Renal cortical epithelial cell (primary cell): ENCODE results near the gene ASAP3. TPM values are rescaled to one million over a fixed set of nuclear protein-coding genes. Genes with fewer than 3 reads are reported as not detected.
A peak's percentile ranks its signal among the peaks of the same experiment; 100 is the strongest.
"Not testable (repeated sequence)": the region's sequence is repeated elsewhere in the genome, so short reads cannot be mapped to it uniquely, and the experiment has no call there.

Source experiments
- DNase-seq: peaks from one replicate; pipeline ENCODE4 v3.0.0-alpha.2; 2011; ENCODE audit warnings: low read depth
- total RNA-seq: library from RNA; depleted of rRNA; stranded (reverse); fragments of >200 nt; gene quantifications from 2 replicates; pipeline ENCODE4 v1.2.3, GENCODE V29; 2014

ASAP3 gene
- total RNA-seq, 1 donor from 2014 or later = 41.3 TPM

- no peak for DNase-seq
Measured at GRCh38 chr1:23396380-23396779, 87.6 kb downstream of the ASAP3 start.

- DNase-seq = no peak
Measured at GRCh38 chr1:23395849-23396248, 88.1 kb downstream of the ASAP3 start.

- no peak for DNase-seq
Measured at GRCh38 chr1:23395154-23395724, 88.7 kb downstream of the ASAP3 start.

DNA sequence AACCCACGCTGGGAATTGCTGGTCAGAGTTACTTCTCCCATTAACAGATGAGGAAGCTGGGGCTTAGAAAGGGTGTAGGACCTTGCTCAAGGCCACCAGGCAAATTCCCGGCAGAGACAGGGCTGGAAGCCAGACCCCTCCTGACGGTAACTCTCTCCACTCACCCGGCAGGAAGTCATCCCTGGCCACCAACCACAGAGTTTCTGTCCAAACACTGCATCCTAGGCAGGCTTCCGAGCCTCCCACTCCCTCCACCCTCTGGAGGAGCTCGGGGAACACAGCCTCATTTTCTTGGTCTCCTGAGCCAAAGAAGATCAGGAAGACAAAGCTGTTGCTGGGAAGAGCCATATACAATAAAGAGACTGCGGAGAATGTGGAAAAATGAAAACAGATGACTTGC, 89.3 kb downstream of the ASAP3 start:
- no peak for DNase-seq

DNA sequence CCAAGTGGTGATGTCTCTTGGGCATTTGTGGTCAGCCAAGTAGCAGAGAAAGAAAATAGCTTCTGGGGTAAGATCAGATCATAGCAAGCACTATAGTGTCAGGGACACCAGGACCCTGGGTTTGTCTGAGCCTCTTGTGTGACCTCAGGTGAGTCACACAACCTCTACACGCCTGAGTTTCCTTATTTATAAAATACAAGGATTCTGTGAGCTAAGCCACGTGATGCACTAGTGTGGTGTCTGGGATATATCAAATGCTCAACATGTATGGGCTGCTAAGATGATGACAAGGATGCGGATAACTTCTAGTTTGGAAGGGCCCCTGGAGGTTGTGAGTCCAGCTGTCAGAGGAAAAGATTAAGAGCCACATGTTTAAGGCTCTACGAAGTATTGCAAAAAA, 89.8 kb downstream of the ASAP3 start:
- peak; percentile 43 for DNase-seq

DNA sequence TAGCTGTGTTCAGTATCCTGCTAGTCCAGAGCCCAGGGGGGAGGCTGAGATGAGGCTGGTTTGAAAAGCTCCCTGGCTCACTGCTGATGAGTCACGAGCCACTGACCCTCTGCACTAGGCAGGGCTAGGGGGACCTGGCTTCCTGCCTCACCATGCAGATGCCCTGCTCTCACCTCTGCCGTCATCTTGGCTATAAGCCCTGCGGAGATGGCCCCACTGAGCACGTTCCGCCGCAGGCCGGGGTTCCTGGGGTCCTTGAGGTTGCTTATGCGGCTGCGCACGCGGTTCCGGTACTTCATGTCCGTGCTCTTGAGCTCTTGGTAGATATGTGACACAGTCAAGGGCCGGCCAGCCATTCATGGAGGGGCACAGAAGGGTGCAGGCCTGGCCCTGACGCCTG, 90.3 kb downstream of the ASAP3 start:
- DNase-seq = peak; percentile 71

- no peak for DNase-seq
Measured at GRCh38 chr1:23392125-23392855, 91.7 kb downstream of the ASAP3 start.

- no peak for DNase-seq
Measured at GRCh38 chr1:23389837-23390321, 94.1 kb downstream of the ASAP3 start.

- no peak for DNase-seq
Measured at GRCh38 chr1:23387494-23387893, 96.5 kb downstream of the ASAP3 start.

- peak; percentile 63 for DNase-seq
Measured at GRCh38 chr1:23385119-23385621, 98.8 kb downstream of the ASAP3 start.

DNA sequence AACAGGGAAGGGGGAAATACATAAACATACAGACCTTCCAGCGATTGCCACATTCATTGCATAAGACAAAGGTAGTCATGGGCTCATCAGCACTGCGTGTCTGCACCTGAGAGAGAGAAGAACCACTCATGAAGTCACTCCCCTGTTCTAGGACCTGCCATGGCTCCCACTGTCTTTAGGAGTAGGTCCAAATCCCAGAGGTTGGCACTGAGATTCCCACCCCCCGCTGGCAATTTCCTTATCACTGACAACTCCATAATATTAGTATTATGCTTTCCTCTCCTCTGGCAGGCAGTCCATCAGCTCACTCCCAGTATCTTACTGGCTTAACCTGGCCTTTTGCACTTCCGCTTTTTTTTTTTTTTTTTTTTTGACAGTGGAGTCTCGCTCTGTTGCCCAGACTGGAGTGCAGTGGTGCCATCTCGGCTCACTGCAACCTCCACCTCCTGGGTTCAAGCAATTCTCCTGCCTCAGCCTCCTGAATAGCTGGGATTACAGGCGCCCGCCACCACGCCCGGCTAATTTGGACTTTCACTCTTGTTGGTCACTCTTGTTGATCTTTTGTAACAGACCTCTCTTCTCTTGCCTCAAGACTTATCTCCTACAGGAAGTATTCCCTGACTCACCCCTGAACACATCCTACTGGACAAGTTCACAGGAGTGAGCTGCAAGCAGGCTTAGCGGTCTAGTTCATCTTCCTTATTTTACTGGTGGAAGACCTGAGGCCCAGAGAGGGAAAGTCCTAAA, 99.5 kb downstream of the ASAP3 start:
- peak; percentile 58 for DNase-seq

DNA sequence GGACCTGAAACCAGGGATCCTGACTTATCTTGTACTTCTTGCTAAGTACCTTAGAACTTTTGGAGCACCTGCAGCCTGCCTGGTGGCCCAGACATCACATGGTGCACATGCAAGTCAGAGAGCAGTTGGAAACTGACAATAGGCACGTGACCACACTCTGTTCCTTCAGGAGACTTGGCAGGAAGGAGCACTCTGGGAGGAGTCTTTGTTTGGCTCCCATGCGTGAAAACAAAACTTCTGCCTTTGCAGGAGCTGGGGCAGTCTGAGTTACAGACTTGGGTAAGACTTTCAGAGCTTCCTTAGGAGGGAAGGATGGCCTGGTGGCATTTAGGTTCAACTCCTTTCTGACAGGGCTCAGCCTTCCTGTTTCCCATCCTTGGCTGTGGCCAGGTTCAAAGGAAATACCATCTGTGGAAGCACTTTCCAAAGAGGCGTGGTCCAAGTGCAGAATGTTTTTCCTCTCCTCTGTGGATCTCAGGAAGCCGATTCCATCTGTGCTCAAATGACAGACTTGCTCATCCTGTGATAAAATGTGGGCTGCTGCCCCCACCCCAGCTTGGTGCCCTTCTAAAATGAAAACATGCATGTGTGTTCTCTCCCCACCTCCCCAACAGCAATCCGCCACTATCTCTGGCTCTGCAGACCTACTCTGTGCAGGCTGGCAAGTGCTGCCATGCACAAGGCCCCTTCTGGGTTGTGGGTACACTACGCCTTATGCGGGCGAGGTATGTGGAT, 100.2 kb downstream of the ASAP3 start:
- no peak for DNase-seq

- no peak for DNase-seq
Measured at GRCh38 chr1:23381233-23381885, 102.6 kb downstream of the ASAP3 start.

DNA sequence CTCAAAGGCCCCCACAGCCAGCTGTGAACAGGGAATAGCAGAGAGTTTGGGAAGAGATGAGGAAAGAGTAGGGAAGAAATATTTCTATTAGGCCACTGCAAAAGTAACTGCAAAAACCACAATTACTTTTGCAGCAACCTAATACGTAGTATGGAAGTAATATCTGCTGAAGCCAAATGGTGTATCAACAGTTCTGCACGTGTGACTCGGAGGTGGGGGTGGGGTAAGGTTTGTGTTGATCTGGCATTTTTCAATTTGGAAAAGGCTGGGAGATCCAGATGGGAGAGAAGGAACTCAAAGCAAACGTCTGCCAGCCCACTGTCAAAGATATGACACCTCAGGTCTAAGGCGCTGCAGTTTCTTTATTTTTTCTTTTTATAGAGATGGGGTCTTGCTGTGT, 103.3 kb downstream of the ASAP3 start:
- no peak for DNase-seq

- not testable (repeated sequence) for DNase-seq
Measured at GRCh38 chr1:23380236-23380635, 103.7 kb downstream of the ASAP3 start.

Other genes starting within 250 kb of the ASAP3 start
- gene HNRNPR, start 139.9 kb downstream of the ASAP3 start, total RNA-seq = 65.8 and 131 TPM in 2 replicates
- gene ZNF436, start 114.3 kb downstream of the ASAP3 start, total RNA-seq = 19.8 and 35.2 TPM in 2 replicates
- 4.2 and 9.6 TPM in 2 replicates for gene TCEA3, start 59.4 kb downstream of the ASAP3 start, total RNA-seq
- gene E2F2, start 47.1 kb upstream of the ASAP3 start, total RNA-seq = 0.15 and 0.69 TPM in 2 replicates
- gene ID3, start 75.3 kb upstream of the ASAP3 start, total RNA-seq = 29.9 and 65.3 TPM in 2 replicates
- gene RPL11, start 207.6 kb upstream of the ASAP3 start, total RNA-seq = 806 and 852 TPM in 2 replicates